Thyroid gland (tissue), 4 donors: ENCODE measurements around the gene HMCN2. TPM values are rescaled to one million over a fixed set of nuclear protein-coding genes. Genes with fewer than 3 reads are reported as not detected.

Experiments
- DNase-seq, 2 donors: peaks; one replicate each; pipeline ENCODE4 v3.0.0-alpha.2; 2019
- H3K27ac ChIP-seq, 3 donors: fragments of 200-600 bp; sonication (generic); 1 replicate in 2 of 3; 2 replicates in 1 of 3; pipeline ENCODE4 v1.5.1; 2016 to 2019; ENCODE audit warnings: mild to moderate bottlenecking in 1 of 3, moderate library complexity in 1 of 3
- H3K27me3 ChIP-seq: fragments of 200-600 bp; sonication (generic); one replicate; pipeline ENCODE4 v1.5.1; 2019
- H3K36me3 ChIP-seq, 2 donors: fragments of 200-600 bp; sonication (generic); one replicate each; pipeline ENCODE4 v1.5.1; 2016 to 2019
- H3K4me1 ChIP-seq, 2 donors: fragments of 200-600 bp; sonication (generic); one replicate each; pipeline ENCODE4 v1.5.1; 2017 to 2019
- H3K4me3 ChIP-seq, 3 donors: fragments of 200-600 bp; sonication (generic); replicated peaks in 1 of 3; 1 replicate in 2 of 3; 2 replicates in 1 of 3; pipeline ENCODE4 v1.5.1; 2016; ENCODE audit warnings: mild to moderate bottlenecking in 1 of 3
- H3K9me3 ChIP-seq: fragments of 200-600 bp; sonication (generic); one replicate; pipeline ENCODE4 v1.5.1; 2017
- CTCF ChIP-seq, 6 experiments: fragments of 200-600 bp in 3 of 6; fragments of 450-650 bp in 3 of 6; sonication (generic) in 3 of 6; IDR thresholded peaks; one replicate each; pipeline ENCODE4 v1.5.1; 2016 to 2019; ENCODE audit warnings: antibody characterized with exemption in 6 of 6, mild to moderate bottlenecking in 2 of 6, inconsistent platforms in 1 of 6, moderate library complexity in 1 of 6
- POLR2A ChIP-seq, 2 donors: fragments of 450-650 bp; IDR thresholded peaks; one replicate each; pipeline ENCODE4 v1.6.1; 2017; ENCODE audit warnings: antibody characterized with exemption in 2 of 2, mild to moderate bottlenecking in 2 of 2, moderate library complexity in 1 of 2
- WGBS, 2 donors: methylation state at CpG; one replicate each; pipeline ENCODE4 v1.1.5; 2017; 5-methylcytosine and 5-hydroxymethylcytosine counted together
- intact Hi-C: fragments of 100-400 bp; cut with DNase I; formaldehyde crosslinking; loops from one replicate; pipeline ENCODE4 v1.15.1; 2023
- total RNA-seq, 4 donors: library from RNA; depleted of rRNA; stranded (reverse); fragments of >200 nt; gene quantifications; one replicate each; pipeline ENCODE4 v1.2.3, GENCODE V29; 2016

Gene HMCN2
- total RNA-seq, 4 donors from 2014 or later: 1.7 to 5.5 (median 3.5) TPM

GRCh38 chr9:130437011-130437789 is 171.6 kb downstream of the HMCN2 start:
- Histone ChIP-seq H3K36me3 (no peaks in the 10 kb centered on the region), H3K4me3 (no peak overlapping the region), H3K27ac (no peak overlapping the region), H3K9me3 (no peaks in the 10 kb centered on the region), H3K4me1 (peaks cover 0 to 10% of the 10 kb centered on the region in 2 donors), H3K27me3 (no peaks in the 10 kb centered on the region)
- intact Hi-C loops: no loop called here
- 81 to 87% methylated on average over 15 of the region's 15 CpGs for WGBS, 2 donors
- TF ChIP-seq CTCF (IDR thresholded peaks at IDR 0.05): no peak
- no peak for TF ChIP-seq POLR2A (IDR thresholded peaks at IDR 0.05)
- DNase-seq: no peak

- intact Hi-C loops: no loop called here
- WGBS, 2 donors: 88 to 90% methylated on average over 4 to 6 of the region's 6 CpGs
- Histone ChIP-seq H3K36me3 (no peaks in the 10 kb centered on the region), H3K9me3 (no peaks in the 10 kb centered on the region), H3K27me3 (no peaks in the 10 kb centered on the region), H3K4me3 (no peak overlapping the region), H3K4me1 (peaks cover 0 to 3% of the 10 kb centered on the region in 2 donors), H3K27ac (no peak overlapping the region)
- DNase-seq: no peak
- TF ChIP-seq POLR2A (IDR thresholded peaks at IDR 0.05) (no peak), CTCF (IDR thresholded peaks at IDR 0.05) (no peak)
These were observed 172.9 kb downstream of the HMCN2 start for GRCh38 chr9:130438382-130438981.

- peaks cover 5 to 11% of the 10 kb centered on the region in 2 donors for H3K4me1 ChIP-seq
- DNase-seq: no peak
- 94 to 96% methylated on average over 1 of the region's 1 CpG for WGBS, 2 donors
- H3K9me3 ChIP-seq: no peaks in the 10 kb centered on the region
- intact Hi-C loops: no loop called here
- H3K36me3 ChIP-seq: no peaks in the 10 kb centered on the region
- no peaks in the 10 kb centered on the region for H3K27me3 ChIP-seq
- no peak overlapping the region for H3K4me3 ChIP-seq
- no peak overlapping the region for H3K27ac ChIP-seq
- TF ChIP-seq POLR2A (IDR thresholded peaks at IDR 0.05): no peak
- TF ChIP-seq CTCF (IDR thresholded peaks at IDR 0.05): no peak
These were observed 175.5 kb downstream of the HMCN2 start for GRCh38 chr9:130441031-130441430.

GRCh38 chr9:130442746-130443455 is 177.3 kb downstream of the HMCN2 start:
- 96 to 97% methylated on average over 5 to 7 of the region's 9 CpGs for WGBS, 2 donors
- DNase-seq: no peak
- no peak for TF ChIP-seq CTCF (IDR thresholded peaks at IDR 0.05)
- TF ChIP-seq POLR2A (IDR thresholded peaks at IDR 0.05): no peak

GRCh38 chr9:130443456-130443801 is 177.9 kb downstream of the HMCN2 start:
- 74 to 77% methylated on average over 6 of the region's 6 CpGs for WGBS, 2 donors
- no peaks in the 10 kb centered on the region for H3K27me3 ChIP-seq
- peaks cover 27 to 35% of the 10 kb centered on the region in 2 donors for H3K4me1 ChIP-seq
- intact Hi-C loops: no loop called here
- no peaks in the 10 kb centered on the region for H3K9me3 ChIP-seq
- H3K4me3 ChIP-seq: no peak overlapping the region
- DNase-seq: no peak
- H3K36me3 ChIP-seq: no peaks in the 10 kb centered on the region
- TF ChIP-seq POLR2A (IDR thresholded peaks at IDR 0.05) (no peak), CTCF (IDR thresholded peaks at IDR 0.05) (no peak)
- H3K27ac ChIP-seq: no peak overlapping the region

More at GRCh38 chr9:130442746-130443455, 177.3 kb downstream of the HMCN2 start:
- H3K4me3 ChIP-seq: no peak overlapping the region
- H3K4me1 ChIP-seq: peaks cover 24 to 30% of the 10 kb centered on the region in 2 donors
- intact Hi-C loops: no loop called here
- H3K9me3 ChIP-seq: no peaks in the 10 kb centered on the region
- H3K27ac ChIP-seq: no peak overlapping the region
- H3K36me3 ChIP-seq: no peaks in the 10 kb centered on the region
- H3K27me3 ChIP-seq: no peaks in the 10 kb centered on the region
